ENCODE measurements around the gene RNF214.
"Not testable (repeated sequence)": the region's sequence is repeated elsewhere in the genome, so short reads cannot be mapped to it uniquely, and the experiment has no call there.

RNF214 gene

GRCh38 chr11:117198613-117199012, 33.9 kb upstream of the RNF214 start:
- DNase-seq, result no peak

GRCh38 chr11:117199053-117199915, 33.2 kb upstream of the RNF214 start, which contains the start of gene TAGLN:
Gene TAGLN (plus strand): TSS chr11:117199370. CDS start chr11:117203014, 3,644 bp downstream.
- DNase-seq, result no peak

GRCh38 chr11:117199916-117200812, 32.3 kb upstream of the RNF214 start:
- no peak for DNase-seq

- no peak for DNase-seq
Measured at GRCh38 chr11:117200813-117201657, 31.4 kb upstream of the RNF214 start.

GRCh38 chr11:117201658-117202305, 30.7 kb upstream of the RNF214 start:
- no peak for DNase-seq

- DNase-seq, result no peak
Measured at GRCh38 chr11:117202386-117203068, 29.9 kb upstream of the RNF214 start.

- DNase-seq, result no peak
Measured at GRCh38 chr11:117203069-117203407, 29.4 kb upstream of the RNF214 start.

- DNase-seq, result no peak
Measured at GRCh38 chr11:117204283-117205080, 28.0 kb upstream of the RNF214 start.

GRCh38 chr11:117205211-117205818, 27.2 kb upstream of the RNF214 start:
- no peak for DNase-seq

- not testable (repeated sequence) for DNase-seq
Measured at GRCh38 chr11:117206111-117206510, 26.4 kb upstream of the RNF214 start.

- not testable (repeated sequence) for DNase-seq
Measured at GRCh38 chr11:117206859-117207258, 25.6 kb upstream of the RNF214 start.

GRCh38 chr11:117207481-117207880, 25.0 kb upstream of the RNF214 start:
- not testable (repeated sequence) for DNase-seq

GRCh38 chr11:117208710-117209109, 23.8 kb upstream of the RNF214 start:
- not testable (repeated sequence) for DNase-seq

- DNase-seq, result not testable (repeated sequence)
Measured at GRCh38 chr11:117209351-117210125, 22.9 kb upstream of the RNF214 start.

GRCh38 chr11:117210620-117211019, 21.9 kb upstream of the RNF214 start:
- DNase-seq, result no peak

GRCh38 chr11:117212697-117213355, 19.6 kb upstream of the RNF214 start:
- no peak for DNase-seq

- no peak for DNase-seq
Measured at GRCh38 chr11:117214404-117215110, 17.9 kb upstream of the RNF214 start.

Measured in NCI-H1930 (cell line).